Stimulated activated naive CD8-positive, alpha-beta T cell treated with anti-CD3 and anti-CD28 coated beads, Interleukin-15, Interleukin-2, amounts not matched to agents 100 U/mL and 50 U/mL, for 24 hours (primary cell): ENCODE measurements around the gene MME.
"Not testable (repeated sequence)": the region's sequence is repeated elsewhere in the genome, so short reads cannot be mapped to it uniquely, and the experiment has no call there.

ENCODE experiments used
- ATAC-seq: fragments of 150-1000 bp; cut with Tn5 transposase; one replicate; pipeline ENCODE4 v1.10.0; 2021
- DNase-seq: peaks from one replicate; pipeline ENCODE4 v3.0.0; 2021

Gene MME

GRCh38 chr3:155084567-155084966 lies 4.4 kb downstream of the MME start:
- no peak for ATAC-seq

GRCh38 chr3:155086051-155086450 lies 5.9 kb downstream of the MME start:
- DNase-seq (no peak), ATAC-seq (no peak)

More at GRCh38 chr3:155084567-155084966, 4.4 kb downstream of the MME start:
- no peak for DNase-seq

GRCh38 chr3:155088706-155089345 lies 8.7 kb downstream of the MME start:
- DNase-seq: no peak
- no peak for ATAC-seq

DNA sequence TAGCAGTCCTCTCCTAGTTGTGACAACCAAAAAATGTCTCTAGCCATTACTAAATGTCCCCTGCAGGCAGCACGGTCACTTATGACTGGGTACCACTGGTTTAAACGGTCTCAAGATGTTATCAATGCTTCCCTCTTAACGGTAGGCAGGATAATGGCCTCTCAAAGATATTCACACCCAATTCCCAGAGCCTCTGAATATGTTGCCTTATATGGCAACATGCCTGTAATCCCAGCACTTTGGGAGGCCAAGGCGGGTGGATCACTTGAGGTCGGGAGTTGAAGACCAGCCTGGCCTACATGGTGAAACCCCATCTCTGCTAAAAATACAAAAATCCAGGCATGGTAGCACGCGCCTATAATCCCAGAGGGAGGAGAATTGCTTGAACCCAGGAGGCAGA lies 9.4 kb downstream of the MME start:
- DNase-seq (no peak), ATAC-seq (no peak)

GRCh38 chr3:155093261-155093660 lies 13.1 kb downstream of the MME start:
- no peak for ATAC-seq
- no peak for DNase-seq

GRCh38 chr3:155096303-155097008 lies 16.3 kb downstream of the MME start:
- no peak for ATAC-seq
- DNase-seq: no peak

- no peak for ATAC-seq
- no peak for DNase-seq
These were observed 16.9 kb downstream of the MME start for GRCh38 chr3:155097009-155097349.

GRCh38 chr3:155101398-155101797 lies 21.3 kb downstream of the MME start:
- no peak for ATAC-seq
- DNase-seq: no peak

GRCh38 chr3:155102329-155102728 lies 22.2 kb downstream of the MME start:
- no peak for DNase-seq
- no peak for ATAC-seq

- ATAC-seq: no peak
These were observed 23.6 kb downstream of the MME start for GRCh38 chr3:155103686-155104085.

GRCh38 chr3:155106119-155106518 lies 26.0 kb downstream of the MME start:
- ATAC-seq: no peak

More at GRCh38 chr3:155103686-155104085, 23.6 kb downstream of the MME start:
- DNase-seq: no peak

DNA sequence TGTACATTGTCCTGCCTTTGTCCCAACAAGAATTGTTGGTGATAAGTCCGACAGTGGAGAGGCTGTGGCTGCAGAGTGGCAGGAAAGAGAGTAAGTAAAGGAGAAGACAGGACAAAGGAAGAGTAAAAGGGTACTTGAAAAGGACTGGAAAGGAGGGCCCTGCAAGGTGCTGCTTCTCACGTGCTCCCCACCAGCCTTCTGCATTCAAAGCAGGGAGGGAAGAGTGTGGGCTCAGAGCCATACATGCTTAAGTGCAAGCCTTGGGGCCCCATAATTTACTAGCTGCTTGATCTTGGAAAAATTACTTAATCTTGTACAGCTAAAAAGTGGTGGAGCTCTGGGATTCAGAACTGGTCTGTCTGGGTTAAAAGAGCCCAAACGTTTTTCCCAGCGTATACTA lies 29.9 kb downstream of the MME start:
- DNase-seq: no peak
- no peak for ATAC-seq

More at GRCh38 chr3:155106119-155106518, 26.0 kb downstream of the MME start:
- no peak for DNase-seq

DNA sequence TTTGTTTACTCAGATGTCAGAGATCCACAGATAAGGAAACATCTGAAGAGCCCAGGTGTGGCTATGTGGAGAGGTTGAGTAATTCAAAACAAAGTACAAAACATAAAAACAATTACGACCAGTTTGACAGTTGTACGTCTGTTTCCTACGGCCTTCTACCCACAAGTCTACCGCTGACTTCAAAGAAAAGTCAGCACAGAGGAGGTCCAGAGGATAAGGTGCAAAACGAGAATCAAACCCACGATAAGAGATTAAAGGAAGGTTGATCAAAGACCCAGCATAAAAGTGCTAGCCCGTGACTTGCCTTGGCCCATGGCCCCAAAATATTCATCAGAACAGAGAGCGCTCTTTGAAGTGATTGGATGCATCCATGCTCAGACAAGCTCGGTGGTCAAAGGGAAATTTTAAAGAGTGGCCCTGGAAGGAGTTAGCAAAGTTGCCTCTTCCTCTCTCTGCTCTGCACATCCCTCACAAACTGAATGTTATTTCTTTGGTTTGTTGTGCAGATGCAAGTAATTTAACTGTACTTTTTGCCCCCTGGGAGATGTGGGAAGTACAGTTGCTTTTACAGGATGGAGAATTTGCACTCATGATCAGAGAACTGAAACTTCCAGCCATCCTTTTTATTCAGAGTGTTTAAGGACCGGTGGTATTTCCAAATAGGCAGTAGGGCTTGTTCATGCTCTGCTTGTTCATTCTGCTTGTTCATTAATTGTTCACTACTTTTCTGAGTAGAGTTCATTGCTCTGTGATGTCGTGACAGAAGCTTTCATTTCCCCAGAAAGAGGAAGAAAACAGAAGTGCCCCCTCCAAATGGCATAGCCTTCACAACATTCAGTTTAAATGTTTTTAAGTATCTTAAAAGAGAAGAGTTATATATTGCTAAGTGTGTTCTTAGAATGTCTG lies 31.1 kb downstream of the MME start:
- ATAC-seq (no peak), DNase-seq (no peak)

- no peak for DNase-seq
- ATAC-seq: no peak
These were observed 31.9 kb downstream of the MME start for GRCh38 chr3:155111971-155112370.

- no peak for ATAC-seq
These were observed 32.7 kb downstream of the MME start for GRCh38 chr3:155112661-155113389.

GRCh38 chr3:155124745-155125144 lies 44.6 kb downstream of the MME start:
- not testable (repeated sequence) for DNase-seq, ATAC-seq

More at GRCh38 chr3:155112661-155113389, 32.7 kb downstream of the MME start:
- no peak for DNase-seq

- DNase-seq: no peak
- ATAC-seq: no peak
These were observed 49.3 kb downstream of the MME start for GRCh38 chr3:155129396-155129795.

- DNase-seq (no peak), ATAC-seq (no peak)
These were observed 49.9 kb downstream of the MME start for GRCh38 chr3:155130001-155130400.

GRCh38 chr3:155131104-155131503 lies 51.0 kb downstream of the MME start:
- DNase-seq (no peak), ATAC-seq (no peak)

DNA sequence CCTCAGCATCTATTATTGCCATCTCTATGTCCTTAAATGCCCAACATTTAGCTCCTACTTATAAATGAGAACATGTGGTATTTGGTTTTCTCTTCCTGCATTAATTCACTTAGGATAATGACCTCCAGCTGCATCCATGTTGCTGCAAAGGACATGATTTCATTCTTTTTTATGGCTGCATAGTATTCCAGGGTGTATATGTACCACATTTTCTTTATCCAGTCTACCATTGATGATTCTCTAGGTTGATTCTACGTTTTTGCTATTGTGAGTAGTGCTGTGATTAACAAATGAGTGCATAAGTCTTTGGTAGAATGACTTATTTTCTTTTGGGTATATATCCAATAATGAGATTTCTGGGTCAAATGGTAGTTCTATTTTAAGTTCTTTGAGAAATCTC lies 54.2 kb downstream of the MME start:
- ATAC-seq, DNase-seq: not testable (repeated sequence)

- ATAC-seq (no peak), DNase-seq (no peak)
These were observed 54.9 kb downstream of the MME start for GRCh38 chr3:155135003-155135402.

GRCh38 chr3:155138677-155139076 lies 58.6 kb downstream of the MME start:
- DNase-seq (no peak), ATAC-seq (no peak)
